ENCODE data around the gene DCAF12. TPM values are rescaled to one million over a fixed set of nuclear protein-coding genes. Genes with fewer than 3 reads are reported as not detected.

Gene DCAF12
- total RNA-seq, 1 donor from 2014 or later, result 19.2 TPM

- DNase-seq (ENCODE audit: low spot score in 2 of 2) (no peak), FAIRE-seq (no peak)
Observed at GRCh38 chr9:34127035-34127948, 794 bp upstream of the DCAF12 start.

GRCh38 chr9:34125681-34126206 is 754 bp downstream of the DCAF12 start:
- no peak for FAIRE-seq
- no peak for DNase-seq (ENCODE audit: low spot score in 2 of 2)

- FAIRE-seq (no peak), DNase-seq (ENCODE audit: low spot score in 2 of 2) (no peak)
Observed at GRCh38 chr9:34124926-34125325, 1.6 kb downstream of the DCAF12 start.

- DNase-seq (ENCODE audit: low spot score in 2 of 2) (no peak), FAIRE-seq (no peak)
Observed at GRCh38 chr9:34124099-34124498, 2.4 kb downstream of the DCAF12 start.

GRCh38 chr9:34123682-34124081 is 2.8 kb downstream of the DCAF12 start:
- DNase-seq (ENCODE audit: low spot score in 2 of 2) (no peak), FAIRE-seq (no peak)

- FAIRE-seq, result no peak
- no peak for DNase-seq (ENCODE audit: low spot score in 2 of 2)
Observed at GRCh38 chr9:34121996-34122395, 4.5 kb downstream of the DCAF12 start.

GRCh38 chr9:34119713-34120112 is 6.8 kb downstream of the DCAF12 start:
- DNase-seq (ENCODE audit: low spot score in 2 of 2), result no peak
- no peak for FAIRE-seq

- FAIRE-seq (no peak), DNase-seq (ENCODE audit: low spot score in 2 of 2) (no peak)
Observed at GRCh38 chr9:34114436-34114835, 12.1 kb downstream of the DCAF12 start.

- DNase-seq (ENCODE audit: low spot score in 2 of 2) (no peak), FAIRE-seq (no peak)
Observed at GRCh38 chr9:34106110-34106509, 20.4 kb downstream of the DCAF12 start.

- FAIRE-seq (no peak), DNase-seq (ENCODE audit: low spot score in 2 of 2) (no peak)
Observed at GRCh38 chr9:34102796-34103195, 23.7 kb downstream of the DCAF12 start.

GRCh38 chr9:34098307-34098706 is 28.2 kb downstream of the DCAF12 start:
- no peak for DNase-seq (ENCODE audit: low spot score in 2 of 2)

GRCh38 chr9:34097865-34098264 is 28.6 kb downstream of the DCAF12 start:
- no peak for DNase-seq (ENCODE audit: low spot score in 2 of 2)
- FAIRE-seq, result no peak

More at GRCh38 chr9:34098307-34098706, 28.2 kb downstream of the DCAF12 start:
- no peak for FAIRE-seq

- FAIRE-seq, result no peak
- no peak for DNase-seq (ENCODE audit: low spot score in 2 of 2)
Observed at GRCh38 chr9:34096751-34097150, 29.7 kb downstream of the DCAF12 start.

GRCh38 chr9:34093578-34093977 is 32.9 kb downstream of the DCAF12 start:
- FAIRE-seq, result no peak
- no peak for DNase-seq (ENCODE audit: low spot score in 2 of 2)

- FAIRE-seq (no peak), DNase-seq (ENCODE audit: low spot score in 2 of 2) (no peak)
Observed at GRCh38 chr9:34089311-34089710, 37.2 kb downstream of the DCAF12 start.

GRCh38 chr9:34087370-34087769 is 39.1 kb downstream of the DCAF12 start:
- no peak for FAIRE-seq

GRCh38 chr9:34086864-34087263 is 39.6 kb downstream of the DCAF12 start:
- FAIRE-seq (no peak), DNase-seq (ENCODE audit: low spot score in 2 of 2) (peak in 1 of 2 donors; percentile 30)

More at GRCh38 chr9:34087370-34087769, 39.1 kb downstream of the DCAF12 start:
- DNase-seq (ENCODE audit: low spot score in 2 of 2), result no peak

GRCh38 chr9:34085581-34086500 is 40.7 kb downstream of the DCAF12 start:
- no peak for FAIRE-seq
- no peak for DNase-seq (ENCODE audit: low spot score in 2 of 2)

GRCh38 chr9:34084562-34084961 is 41.9 kb downstream of the DCAF12 start:
- no peak for FAIRE-seq

GRCh38 chr9:34079181-34079580 is 47.3 kb downstream of the DCAF12 start:
- DNase-seq (ENCODE audit: low spot score in 2 of 2) (no peak), FAIRE-seq (no peak)

More at GRCh38 chr9:34084562-34084961, 41.9 kb downstream of the DCAF12 start:
- peak; percentile 44 to 50 for DNase-seq (ENCODE audit: low spot score in 2 of 2)

Measured in frontal cortex (tissue), 4 donors.